Naive B cell (primary cell): ENCODE data around the gene DPCD. TPM values are rescaled to one million over a fixed set of nuclear protein-coding genes. Genes with fewer than 3 reads are reported as not detected.

Experiments used
- ATAC-seq, 2 donors: fragments of 150-1000 bp; cut with Tn5 transposase; 2 replicates each; pipeline ENCODE4 v1.10.0; 2021; ENCODE audit warnings: low read depth in 2 of 2, mild to moderate bottlenecking in 2 of 2, moderate library complexity in 2 of 2
- DNase-seq: peaks from one replicate; pipeline ENCODE4 v3.0.0; 2022
- H3K27ac Mint-ChIP-seq, 6 donors: one replicate each; pipeline ENCODE4 v1.8.0; 2020 to 2022; ENCODE audit warnings: mild to moderate bottlenecking in 6 of 6, mixed read lengths in 6 of 6, moderate library complexity in 5 of 6, inconsistent platforms in 2 of 6
- H3K27me3 Mint-ChIP-seq, 3 donors: one replicate each; pipeline ENCODE4 v1.8.0; 2021 to 2022; ENCODE audit warnings: mixed read lengths in 3 of 3, mild to moderate bottlenecking in 1 of 3
- H3K36me3 Mint-ChIP-seq, 2 donors: one replicate each; pipeline ENCODE4 v1.8.0; 2020 to 2022; ENCODE audit warnings: mixed read lengths in 2 of 2, inconsistent platforms in 1 of 2, mild to moderate bottlenecking in 1 of 2
- H3K4me1 Mint-ChIP-seq, 3 donors: one replicate each; pipeline ENCODE4 v1.8.0; 2020 to 2022; ENCODE audit warnings: mixed read lengths in 3 of 3, inconsistent platforms in 1 of 3, mild to moderate bottlenecking in 1 of 3, moderate library complexity in 1 of 3
- H3K4me3 Mint-ChIP-seq, 8 donors: one replicate each; pipeline ENCODE4 v1.8.0; 2020 to 2022; ENCODE audit warnings: mild to moderate bottlenecking in 8 of 8, mixed read lengths in 8 of 8, moderate library complexity in 8 of 8, inconsistent platforms in 2 of 8
- H3K9me3 Mint-ChIP-seq, 7 donors: one replicate each; pipeline ENCODE4 v1.8.0; 2020 to 2022; ENCODE audit warnings: mixed read lengths in 7 of 7, mild to moderate bottlenecking in 5 of 7, inconsistent platforms in 2 of 7, moderate library complexity in 1 of 7
- polyA plus RNA-seq, 6 donors: library from polyadenylated mRNA; unstranded; fragments of 300-500 nt; fragmentation: Illumina TruSeq; gene quantifications; one replicate each; pipeline ENCODE4 v1.2.3, GENCODE V29; 2021; ENCODE audit warnings: low read depth in 6 of 6

Gene DPCD
- polyA plus RNA-seq, 6 donors from 2014 or later, result 0.37 to 2.8 (median 1.2) TPM; not detected in 1

- Mint-ChIP-seq H3K9me3 (no peaks in the 10 kb centered on the region), H3K36me3 (peaks cover 8% of the 10 kb centered on the region in 2 donors), H3K27ac (no peak overlapping the region), H3K4me1 (peaks cover 6 to 14% (median 12%) of the 10 kb centered on the region in 3 donors), H3K27me3 (no peaks in the 10 kb centered on the region), H3K4me3 (no peak overlapping the region)
- ATAC-seq (no peak), DNase-seq (no peak)
These were observed 63.2 kb downstream of the DPCD start for GRCh38 chr10:101651336-101651735.

GRCh38 chr10:101653536-101653935 is 65.4 kb downstream of the DPCD start:
- peaks cover 14 to 16% (median 15%) of the 10 kb centered on the region in 3 donors for H3K4me1 Mint-ChIP-seq
- H3K36me3 Mint-ChIP-seq, result peaks cover 16% of the 10 kb centered on the region in 2 donors
- no peaks in the 10 kb centered on the region for H3K9me3 Mint-ChIP-seq
- no peak overlapping the region for H3K27ac Mint-ChIP-seq
- H3K4me3 Mint-ChIP-seq, result no peak overlapping the region
- ATAC-seq, result no peak
- DNase-seq, result no peak
- H3K27me3 Mint-ChIP-seq, result no peaks in the 10 kb centered on the region

- Mint-ChIP-seq H3K36me3 (peaks cover 17% of the 10 kb centered on the region in 2 donors), H3K27ac (peak overlapping the region in 1 of 6 donors; percentile 84), H3K4me3 (no peak overlapping the region), H3K27me3 (no peaks in the 10 kb centered on the region), H3K9me3 (no peaks in the 10 kb centered on the region), H3K4me1 (peaks cover 5 to 11% (median 8%) of the 10 kb centered on the region in 3 donors)
- DNase-seq (no peak), ATAC-seq (no peak)
These were observed 67.4 kb downstream of the DPCD start for GRCh38 chr10:101655570-101655969.

- ATAC-seq (no peak), DNase-seq (no peak)
- peaks cover 8 to 12% (median 10%) of the 10 kb centered on the region in 3 donors for H3K4me1 Mint-ChIP-seq
- peaks cover 20 to 28% of the 10 kb centered on the region in 2 donors for H3K36me3 Mint-ChIP-seq
- H3K27ac Mint-ChIP-seq, result peak overlapping the region in 1 of 6 donors; percentile 88
- H3K27me3 Mint-ChIP-seq, result no peaks in the 10 kb centered on the region
- no peak overlapping the region for H3K4me3 Mint-ChIP-seq
- no peaks in the 10 kb centered on the region for H3K9me3 Mint-ChIP-seq
These were observed 68.8 kb downstream of the DPCD start for GRCh38 chr10:101656890-101657289.

DNA sequence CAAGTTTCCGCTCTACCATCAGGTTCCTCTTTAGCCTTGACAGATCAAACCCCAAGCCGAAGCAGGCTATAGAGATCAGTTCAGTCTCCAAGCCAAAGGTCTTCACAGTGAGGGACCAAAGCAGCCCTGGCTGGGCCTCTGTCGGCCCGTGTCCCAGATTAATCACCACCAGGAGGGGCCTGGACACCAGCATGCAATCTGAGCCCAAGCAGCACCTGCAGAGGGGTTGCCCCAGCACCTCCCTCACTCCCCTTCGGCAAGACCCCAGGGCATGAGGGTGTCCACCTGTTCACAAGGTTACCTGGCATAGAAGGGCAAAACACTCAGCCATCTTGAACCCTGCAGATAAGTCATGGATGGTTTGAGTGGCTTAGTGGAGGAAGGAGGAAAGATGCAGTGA is 70.9 kb downstream of the DPCD start:
- Mint-ChIP-seq H3K4me3 (no peak overlapping the region), H3K27ac (peak overlapping the region in 2 of 6 donors; percentile 27 to 65), H3K4me1 (peaks cover 12 to 23% (median 15%) of the 10 kb centered on the region in 3 donors), H3K27me3 (no peaks in the 10 kb centered on the region), H3K9me3 (no peaks in the 10 kb centered on the region), H3K36me3 (peaks cover 30 to 32% of the 10 kb centered on the region in 2 donors)
- ATAC-seq (no peak), DNase-seq (no peak)

Other genes with a start within 250 kb of the DPCD start
- gene BTRC, start 234.2 kb upstream of the DPCD start, polyA plus RNA-seq, result 10 to 100 TPM in 1 of 6 donors, 1 to 10 TPM in 5; 6.0 to 13.4 (median 8.3) TPM
- 10 to 100 TPM in 5 of 6 donors, under 1 TPM in 1; 0.98 to 16.2 (median 11.8) TPM for gene POLL, start 64 bp upstream of the DPCD start, polyA plus RNA-seq
- 10 to 100 TPM in 2 of 6 donors, 1 to 10 TPM in 3, under 1 TPM in 1; 0.50 to 13.8 (median 7.1) TPM for gene FBXW4, start 106.8 kb downstream of the DPCD start, polyA plus RNA-seq
- gene FGF8, start 187.8 kb downstream of the DPCD start, polyA plus RNA-seq, result not detected
- 1 to 10 TPM; 2.0 to 5.4 (median 4.2) TPM for gene NPM3, start 195.1 kb downstream of the DPCD start, polyA plus RNA-seq
- gene OGA, start 230.1 kb downstream of the DPCD start, polyA plus RNA-seq, result 10 to 100 TPM; 36.1 to 77.5 (median 61.2) TPM